ENCODE results near the gene WDFY4. TPM values are rescaled to one million over a fixed set of nuclear protein-coding genes. Genes with fewer than 3 reads are reported as not detected.

The WDFY4 gene
- total and polyA plus RNA-seq, 4 donors, result 0.57 to 7.1 (median 2.0) TPM

GRCh38 chr10:48941427-48942075 lies 256.9 kb downstream of the WDFY4 start:
- DNase-seq (ENCODE audit: low spot score), result no peak
- Histone ChIP-seq H3K4me3 (ENCODE audit: low read depth in 1 of 3, low read length in 3 of 3) (no peak overlapping the region), H3K9me3 (ENCODE audit: control insufficient read depth in 4 of 4, low read length in 3 of 4) (no peaks in the 10 kb centered on the region), H3K36me3 (ENCODE audit: control insufficient read depth in 4 of 4, insufficient read depth in 3 of 4, low read depth in 1 of 4, low read length in 3 of 4) (no peaks in the 10 kb centered on the region), H3K4me1 (ENCODE audit: control insufficient read depth in 4 of 4, insufficient read depth in 4 of 4, low read length in 3 of 4) (no peaks in the 10 kb centered on the region), H3K27me3 (ENCODE audit: control insufficient read depth in 4 of 4, insufficient read depth in 4 of 4, low read length in 3 of 4) (no peaks in the 10 kb centered on the region), H3K27ac (ENCODE audit: low read depth in 1 of 2, low read length in 2 of 2) (no peak overlapping the region), H3K9ac (ENCODE audit: low read depth in 1 of 2, low read length in 2 of 2) (no peak overlapping the region)
- TF ChIP-seq CTCF (IDR thresholded peaks at IDR 0.05; ENCODE audit: low read depth, low read length, missing input control) (no peak), EGR1 (IDR thresholded peaks at IDR 0.05; ENCODE audit: low read depth in 2 of 2) (no peak), FOXA2 (IDR thresholded peaks at IDR 0.05) (no peak)
- WGBS, result 88% methylated on average over 10 of the region's 10 CpGs

GRCh38 chr10:48943096-48943495 lies 258.4 kb downstream of the WDFY4 start:
- H3K4me3 ChIP-seq (ENCODE audit: low read depth in 1 of 3, low read length in 3 of 3), result no peak overlapping the region
- 95% methylated on average over 10 of the region's 10 CpGs for WGBS
- no peak overlapping the region for H3K9ac ChIP-seq (ENCODE audit: low read depth in 1 of 2, low read length in 2 of 2)
- H3K36me3 ChIP-seq (ENCODE audit: control insufficient read depth in 4 of 4, insufficient read depth in 3 of 4, low read depth in 1 of 4, low read length in 3 of 4), result no peaks in the 10 kb centered on the region
- no peaks in the 10 kb centered on the region for H3K9me3 ChIP-seq (ENCODE audit: control insufficient read depth in 4 of 4, low read length in 3 of 4)
- no peak for TF ChIP-seq ATF3 (IDR thresholded peaks at IDR 0.05)
- no peaks in the 10 kb centered on the region for H3K27me3 ChIP-seq (ENCODE audit: control insufficient read depth in 4 of 4, insufficient read depth in 4 of 4, low read length in 3 of 4)
- DNase-seq (ENCODE audit: low spot score), result no peak
- no peak overlapping the region for H3K27ac ChIP-seq (ENCODE audit: low read depth in 1 of 2, low read length in 2 of 2)
- no peaks in the 10 kb centered on the region for H3K4me1 ChIP-seq (ENCODE audit: control insufficient read depth in 4 of 4, insufficient read depth in 4 of 4, low read length in 3 of 4)

GRCh38 chr10:48944171-48944570 lies 259.5 kb downstream of the WDFY4 start:
- Histone ChIP-seq H3K27me3 (ENCODE audit: control insufficient read depth in 4 of 4, insufficient read depth in 4 of 4, low read length in 3 of 4) (no peaks in the 10 kb centered on the region), H3K4me1 (ENCODE audit: control insufficient read depth in 4 of 4, insufficient read depth in 4 of 4, low read length in 3 of 4) (no peaks in the 10 kb centered on the region), H3K9ac (ENCODE audit: low read depth in 1 of 2, low read length in 2 of 2) (no peak overlapping the region), H3K36me3 (ENCODE audit: control insufficient read depth in 4 of 4, insufficient read depth in 3 of 4, low read depth in 1 of 4, low read length in 3 of 4) (no peaks in the 10 kb centered on the region), H3K27ac (ENCODE audit: low read depth in 1 of 2, low read length in 2 of 2) (no peak overlapping the region), H3K4me3 (ENCODE audit: low read depth in 1 of 3, low read length in 3 of 3) (no peak overlapping the region), H3K9me3 (ENCODE audit: control insufficient read depth in 4 of 4, low read length in 3 of 4) (no peaks in the 10 kb centered on the region)
- DNase-seq (ENCODE audit: low spot score), result no peak
- TF ChIP-seq FOXA2 (IDR thresholded peaks at IDR 0.05), result no peak
- no peak for TF ChIP-seq EGR1 (IDR thresholded peaks at IDR 0.05; ENCODE audit: low read depth in 2 of 2)
- no peak for TF ChIP-seq FOXA1 (IDR thresholded peaks at IDR 0.05)
- TF ChIP-seq HNF4G (IDR thresholded peaks at IDR 0.05), result no peak
- TF ChIP-seq HNF4A (conservative IDR thresholded peaks at IDR 0.05), result no peak
- no peak for TF ChIP-seq RXRA (IDR thresholded peaks at IDR 0.05)
- no peak for TF ChIP-seq SP1 (IDR thresholded peaks at IDR 0.05)
- TF ChIP-seq RAD21 (IDR thresholded peaks at IDR 0.05), result no peak
- TF ChIP-seq NR2F2 (IDR thresholded peaks at IDR 0.05), result no peak
- no peak for TF ChIP-seq JUND (IDR thresholded peaks at IDR 0.05)
- TF ChIP-seq REST (IDR thresholded peaks at IDR 0.05), result no peak
- TF ChIP-seq ZBTB33 (IDR thresholded peaks at IDR 0.05), result no peak
- no peak for TF ChIP-seq ATF3 (IDR thresholded peaks at IDR 0.05)
- TF ChIP-seq GABPA (IDR thresholded peaks at IDR 0.05 in 1 of 2, conservative IDR thresholded peaks at IDR 0.05 in 1 of 2), result no peak
- TF ChIP-seq YY1 (IDR thresholded peaks at IDR 0.05), result no peak
- WGBS, result 91% methylated on average over 3 of the region's 3 CpGs

All from liver (tissue), 9 donors.